ENCODE results near the gene PUS7.

GRCh38 chr7:105496521-105496920, 25.6 kb downstream of the PUS7 start:
- TF ChIP-seq CTCF (IDR thresholded peaks at IDR 0.05) = no peak
- no peak for TF ChIP-seq POLR2A (IDR thresholded peaks at IDR 0.05)
